ENCODE results near the gene LRRC34. TPM values are rescaled to one million over a fixed set of nuclear protein-coding genes. Genes with fewer than 3 reads are reported as not detected.

Gene LRRC34
- polyA plus RNA-seq, 2 of the 4 experiments (the other 2 are of a cell fraction), result not detected

- ATAC-seq (peak in 1 of 2 experiments; percentile 50; a peak in 1 of 6 replicates), FAIRE-seq (no peak), DNase-seq (ENCODE audit: low read depth in 1 of 2, low spot score in 1 of 2) (no peak)
- H3K4me3 ChIP-seq, result no peak overlapping the region
- POLR2A ChIA-PET, result no interaction called here
- H3K4me1 ChIP-seq, result no peaks in the 10 kb centered on the region
- 45% methylated on average over 4 of the region's 4 CpGs for WGBS (ENCODE audit: missing lambda C conversion rate)
- TF ChIP-seq ZFP36 (IDR thresholded peaks at IDR 0.05; ENCODE audit: borderline replicate concordance, partially characterized antibody) (no peak), HOXA7 (CRISPR knock-in tag; IDR thresholded peaks at IDR 0.05) (no peak), SMC3 (IDR thresholded peaks at IDR 0.05) (no peak), HES2 (IDR thresholded peaks at IDR 0.05) (no peak), FOXS1 (CRISPR knock-in tag; IDR thresholded peaks at IDR 0.05) (no peak), E2F6 (IDR thresholded peaks at IDR 0.05; ENCODE audit: borderline replicate concordance, low read depth) (no peak), USF2 (IDR thresholded peaks at IDR 0.05) (no peak), MAX (IDR thresholded peaks at IDR 0.05) (no peak), RCOR1 (IDR thresholded peaks at IDR 0.05; ENCODE audit: low read depth, low read length) (no peak), RFX5 (IDR thresholded peaks at IDR 0.05) (no peak), CBX2 (IDR thresholded peaks at IDR 0.05; ENCODE audit: borderline replicate concordance, low read depth) (no peak), MAFK (IDR thresholded peaks at IDR 0.05; ENCODE audit: partially characterized antibody) (no peak), POLR2AphosphoS2 (conservative IDR thresholded peaks at IDR 0.05; ENCODE audit: low read length) (no peak), ZNF302 (CRISPR knock-in tag; IDR thresholded peaks at IDR 0.05) (no peak), EHF (CRISPR knock-in tag; IDR thresholded peaks at IDR 0.05) (no peak), JUN (IDR thresholded peaks at IDR 0.05) (no peak), ZSCAN20 (CRISPR knock-in tag; IDR thresholded peaks at IDR 0.05) (no peak), CBX8 (IDR thresholded peaks at IDR 0.05) (no peak)
- CTCF ChIA-PET, result interaction anchor here (1.9 kb wide), 1 partner anchor 21 kb away, joined by 8 read pairs; no protein-coding TSS in a partner anchor
- no peaks in the 10 kb centered on the region for H3K9me3 ChIP-seq
- H3K4me2 ChIP-seq, result no peak overlapping the region
- H3K27ac ChIP-seq, result no peak overlapping the region
Measured at GRCh38 chr3:169841171-169841570, 28.5 kb upstream of the LRRC34 start.

DNA sequence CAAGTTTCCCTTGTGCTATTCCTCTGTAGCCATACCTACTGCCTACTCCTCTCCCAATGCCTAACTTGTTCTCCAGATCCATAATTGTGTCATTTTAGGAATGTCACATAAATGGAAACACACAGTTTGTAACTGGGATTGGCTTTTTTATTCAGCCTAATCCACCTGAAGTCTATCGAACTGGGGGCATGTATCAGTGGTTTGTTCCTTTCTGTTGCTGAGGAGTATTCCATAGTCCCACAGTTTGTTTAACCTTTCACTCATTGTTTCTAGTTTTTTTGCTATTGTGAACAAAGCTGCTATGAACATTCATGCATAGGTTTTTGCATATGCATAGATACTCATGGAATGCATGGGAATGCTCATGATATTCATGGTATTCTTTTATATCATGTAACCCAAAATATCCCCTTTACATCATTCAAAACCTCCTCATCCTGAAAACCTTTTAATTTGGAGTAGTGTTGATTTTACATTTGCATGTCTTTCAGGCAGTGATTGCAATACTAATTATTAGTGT lies 25.9 kb upstream of the LRRC34 start:
- DNase-seq (ENCODE audit: low read depth in 1 of 2, low spot score in 1 of 2), result no peak
- H3K27ac ChIP-seq, result no peak overlapping the region
- peak; percentile 13 for FAIRE-seq
- no peaks in the 10 kb centered on the region for H3K9me3 ChIP-seq
- POLR2A ChIA-PET, result no interaction called here
- ATAC-seq, result no peak
- H3K4me2 ChIP-seq, result no peak overlapping the region
- no peaks in the 10 kb centered on the region for H3K4me1 ChIP-seq
- H3K4me3 ChIP-seq, result no peak overlapping the region
- 46% methylated on average over 1 of the region's 1 CpG for WGBS (ENCODE audit: missing lambda C conversion rate)
- TF ChIP-seq RNF2 (IDR thresholded peaks at IDR 0.05; ENCODE audit: borderline replicate concordance, low read depth), result no peak
- no peak for TF ChIP-seq PBX3 (IDR thresholded peaks at IDR 0.05)
- no peak for TF ChIP-seq BCL3 (IDR thresholded peaks at IDR 0.05)
- no peak for TF ChIP-seq KDM5A (IDR thresholded peaks at IDR 0.05)
- no peak for TF ChIP-seq HES2 (IDR thresholded peaks at IDR 0.05)
- TF ChIP-seq POLR2A (IDR thresholded peaks at IDR 0.05; ENCODE audit: low read length), result no peak
- TF ChIP-seq NFE2L2 (conservative IDR thresholded peaks at IDR 0.05; ENCODE audit: low read length), result no peak
- TF ChIP-seq TFCP2L1 (CRISPR knock-in tag; IDR thresholded peaks at IDR 0.05), result no peak
- TF ChIP-seq ZSCAN20 (CRISPR knock-in tag; IDR thresholded peaks at IDR 0.05), result no peak
- TF ChIP-seq EHMT2 (IDR thresholded peaks at IDR 0.05; ENCODE audit: low read depth), result no peak
- TF ChIP-seq MAFK (IDR thresholded peaks at IDR 0.05; ENCODE audit: partially characterized antibody), result no peak
- TF ChIP-seq, protein P1, sequence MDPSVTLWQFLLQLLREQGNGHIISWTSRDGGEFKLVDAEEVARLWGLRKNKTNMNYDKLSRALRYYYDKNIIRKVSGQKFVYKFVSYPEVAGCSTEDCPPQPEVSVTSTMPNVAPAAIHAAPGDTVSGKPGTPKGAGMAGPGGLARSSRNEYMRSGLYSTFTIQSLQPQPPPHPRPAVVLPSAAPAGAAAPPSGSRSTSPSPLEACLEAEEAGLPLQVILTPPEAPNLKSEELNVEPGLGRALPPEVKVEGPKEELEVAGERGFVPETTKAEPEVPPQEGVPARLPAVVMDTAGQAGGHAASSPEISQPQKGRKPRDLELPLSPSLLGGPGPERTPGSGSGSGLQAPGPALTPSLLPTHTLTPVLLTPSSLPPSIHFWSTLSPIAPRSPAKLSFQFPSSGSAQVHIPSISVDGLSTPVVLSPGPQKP (IDR thresholded peaks at IDR 0.05; ENCODE audit: low read depth, low read length), result no peak
- no peak for TF ChIP-seq E2F6 (IDR thresholded peaks at IDR 0.05; ENCODE audit: borderline replicate concordance, low read depth)
- no peak for TF ChIP-seq USF2 (IDR thresholded peaks at IDR 0.05)
- no peak for TF ChIP-seq FOXS1 (CRISPR knock-in tag; IDR thresholded peaks at IDR 0.05)
- TF ChIP-seq MYC (IDR thresholded peaks at IDR 0.05; ENCODE audit: borderline replicate concordance, low read length), result no peak
- TF ChIP-seq ZFP36 (IDR thresholded peaks at IDR 0.05; ENCODE audit: borderline replicate concordance, partially characterized antibody), result no peak
- no peak for TF ChIP-seq SMC3 (IDR thresholded peaks at IDR 0.05)
- CTCF ChIA-PET, result no interaction called here
